Psoas muscle (tissue), 8 donors: ENCODE measurements around the gene NEURL1. TPM values are rescaled to one million over a fixed set of nuclear protein-coding genes. Genes with fewer than 3 reads are reported as not detected.

ENCODE experiments used
- ATAC-seq, 4 donors: fragments of 200-7000 bp; cut with Tn5 transposase; one replicate each; pipeline ENCODE4 v1.9.1; 2020; ENCODE audit warnings: moderate library complexity in 3 of 4, mild to moderate bottlenecking in 2 of 4
- DNase-seq, 2 donors: peaks; one replicate each; pipeline ENCODE4 v3.0.0-alpha.2; 2020
- H3K27ac ChIP-seq: fragments of 200-600 bp; one replicate; pipeline ENCODE4 v1.8.0; 2022
- H3K27me3 ChIP-seq, 3 donors: fragments of 200-600 bp in 1 of 3; one replicate each; pipeline versions ENCODE4 v1.6.1 to v1.8.0; 2013 to 2022; ENCODE audit warnings: low read length in 2 of 3, mild to moderate bottlenecking in 2 of 3, moderate library complexity in 1 of 3; ENCODE audit not compliant: insufficient read depth in 3 of 3
- H3K36me3 ChIP-seq, 2 donors: fragments of 200-600 bp in 1 of 2; one replicate each; pipeline versions ENCODE4 v1.6.1 to v1.8.0; 2013 to 2022; ENCODE audit warnings: low read depth in 1 of 2, mild to moderate bottlenecking in 1 of 2, moderate library complexity in 1 of 2; ENCODE audit not compliant: insufficient read depth in 1 of 2
- H3K4me1 ChIP-seq: fragments of 200-600 bp; one replicate; pipeline ENCODE4 v1.8.0; 2022
- H3K4me3 ChIP-seq: fragments of 200-600 bp; one replicate; pipeline ENCODE4 v1.8.0; 2022; ENCODE audit warnings: mild to moderate bottlenecking
- H3K9me3 ChIP-seq: fragments of 200-600 bp; one replicate; pipeline ENCODE4 v1.8.0; 2022
- CTCF ChIP-seq: fragments of 200-600 bp; IDR thresholded peaks from one replicate; pipeline ENCODE4 v1.8.0; 2022; ENCODE audit warnings: antibody characterized with exemption
- WGBS, 3 donors: extraction: QIAGEN DNeasy Blood & Tissue Kit; methylation state at CpG; one replicate each; pipeline versions ENCODE4 v1.1.6 to v1.1.7; 2013; 5-methylcytosine and 5-hydroxymethylcytosine counted together
- intact Hi-C, 2 donors: fragments of 100-400 bp; cut with DNase I; formaldehyde crosslinking; loops; one replicate each; pipeline versions ENCODE4 v1.11.0 to v1.14.2; 2022
- polyA plus RNA-seq, 3 donors: library from polyadenylated mRNA; stranded (reverse); fragments of 200-250 nt; gene quantifications; one replicate each; pipeline ENCODE4 v1.2.3, GENCODE V29; 2013
- total RNA-seq, 4 donors: library from RNA; stranded (reverse); fragmentation: NEBNext Ultra II Directional in 2 of 4; extraction: Animal tissue kit (Norgen Biotek cat#: 25700) in 2 of 4; gene quantifications; one replicate each; pipeline versions ENCODE4 v1.2.1 to v1.2.4, GENCODE V29; 2021 to 2023
- donor health status: healthy with polysubstance abuse.
- donor health status: DM: no; HTN: no; CAD: no; lungs with moderate emphysema.
- donor health status: Bipolar disorder and iron deficiency.
- donor health status: healthy.
- donor health status: DM: yes; HTN: yes; CAD: no.
- donor health status: DM: no; HTN: no; CAD: no.
- donor health status: DM: no; HTN: no; CAD: no.
- donor health status: DM: yes; HTN: yes; CAD: no.

The NEURL1 gene
- total and polyA plus RNA-seq, 7 donors, result 10.9 to 103 (median 66.6) TPM

GRCh38 chr10:103637011-103637410 is 143.5 kb downstream of the NEURL1 start:
- Histone ChIP-seq H3K9me3 (no peaks in the 10 kb centered on the region), H3K4me3 (no peak overlapping the region), H3K4me1 (peaks cover 66% of the 10 kb centered on the region), H3K27ac (peak overlapping the region; percentile 62), H3K36me3 (peaks cover 0 to 4% of the 10 kb centered on the region in 2 donors), H3K27me3 (no peaks in the 10 kb centered on the region)
- 63 to 77% (median 72%) methylated on average over 10 of the region's 10 CpGs for WGBS, 3 donors
- ATAC-seq, result no peak
- intact Hi-C loops, result no loop called here
- no peak for DNase-seq
- no peak for TF ChIP-seq CTCF

GRCh38 chr10:103637927-103638557 is 144.5 kb downstream of the NEURL1 start:
- H3K36me3 ChIP-seq, result peaks cover 0 to 2% of the 10 kb centered on the region in 2 donors
- intact Hi-C loops, result no loop called here
- H3K27ac ChIP-seq, result peak overlapping the region; percentile 62
- peak; percentile 65 to 80 (median 80) for ATAC-seq
- peaks cover 73% of the 10 kb centered on the region for H3K4me1 ChIP-seq
- H3K27me3 ChIP-seq, result no peaks in the 10 kb centered on the region
- no peaks in the 10 kb centered on the region for H3K9me3 ChIP-seq
- WGBS, 3 donors, result 42 to 60% (median 47%) methylated on average over 17 to 19 of the region's 19 CpGs
- peak overlapping the region; percentile 12 for H3K4me3 ChIP-seq
- DNase-seq, result peak; percentile 84 to 88
- TF ChIP-seq CTCF, result no peak

GRCh38 chr10:103638948-103639347 is 145.4 kb downstream of the NEURL1 start:
- Histone ChIP-seq H3K36me3 (peaks cover 0 to 2% of the 10 kb centered on the region in 2 donors), H3K4me1 (peaks cover 73% of the 10 kb centered on the region), H3K27me3 (no peaks in the 10 kb centered on the region), H3K4me3 (no peak overlapping the region), H3K27ac (peak overlapping the region; percentile 62), H3K9me3 (no peaks in the 10 kb centered on the region)
- WGBS, 3 donors, result 83 to 95% (median 93%) methylated on average over 8 of the region's 8 CpGs
- ATAC-seq (no peak), DNase-seq (no peak)
- intact Hi-C loops, result no loop called here
- TF ChIP-seq CTCF, result no peak

- peak in 1 of 2 donors; percentile 69 for DNase-seq
- no peak for TF ChIP-seq CTCF
- Histone ChIP-seq H3K27me3 (no peaks in the 10 kb centered on the region), H3K4me3 (no peak overlapping the region), H3K4me1 (peaks cover 78% of the 10 kb centered on the region), H3K27ac (peak overlapping the region; percentile 62), H3K9me3 (no peaks in the 10 kb centered on the region), H3K36me3 (peaks cover 0 to 2% of the 10 kb centered on the region in 2 donors)
- WGBS, 3 donors, result 32 to 41% (median 32%) methylated on average over 11 of the region's 11 CpGs
- intact Hi-C loops, result no loop called here
- peak; percentile 53 to 80 (median 58) for ATAC-seq
These were observed 147.1 kb downstream of the NEURL1 start for GRCh38 chr10:103640436-103641181.
